ENCODE results near the gene ZNF557. TPM values are rescaled to one million over a fixed set of nuclear protein-coding genes. Genes with fewer than 3 reads are reported as not detected.

Gene ZNF557
- total RNA-seq, 1 donor from 2014 or later, result 13.7 TPM

DNA sequence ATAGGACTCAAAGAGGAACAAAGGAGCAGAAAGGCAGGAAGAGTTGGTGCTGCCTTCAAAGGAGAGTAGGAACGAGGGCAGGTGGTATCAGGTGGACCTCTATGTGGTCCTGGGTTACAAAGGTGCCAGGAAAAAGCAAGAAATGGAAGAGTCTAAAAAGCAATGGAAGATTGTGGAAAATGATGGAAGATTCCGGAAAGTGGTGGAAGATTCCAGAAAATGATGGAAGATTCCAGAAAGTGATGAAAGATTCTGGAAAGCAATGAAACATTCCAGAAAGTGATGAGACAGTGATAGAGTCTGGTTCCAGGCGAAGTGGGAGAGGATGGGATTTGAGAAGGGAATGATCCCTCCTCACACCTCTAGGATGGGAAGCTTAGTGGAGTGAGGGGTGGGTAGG lies 55.3 kb downstream of the ZNF557 start:
- H3K27ac Mint-ChIP-seq, result no peak overlapping the region
- no peak overlapping the region for H3K4me3 Mint-ChIP-seq
- TF ChIP-seq, protein P1, sequence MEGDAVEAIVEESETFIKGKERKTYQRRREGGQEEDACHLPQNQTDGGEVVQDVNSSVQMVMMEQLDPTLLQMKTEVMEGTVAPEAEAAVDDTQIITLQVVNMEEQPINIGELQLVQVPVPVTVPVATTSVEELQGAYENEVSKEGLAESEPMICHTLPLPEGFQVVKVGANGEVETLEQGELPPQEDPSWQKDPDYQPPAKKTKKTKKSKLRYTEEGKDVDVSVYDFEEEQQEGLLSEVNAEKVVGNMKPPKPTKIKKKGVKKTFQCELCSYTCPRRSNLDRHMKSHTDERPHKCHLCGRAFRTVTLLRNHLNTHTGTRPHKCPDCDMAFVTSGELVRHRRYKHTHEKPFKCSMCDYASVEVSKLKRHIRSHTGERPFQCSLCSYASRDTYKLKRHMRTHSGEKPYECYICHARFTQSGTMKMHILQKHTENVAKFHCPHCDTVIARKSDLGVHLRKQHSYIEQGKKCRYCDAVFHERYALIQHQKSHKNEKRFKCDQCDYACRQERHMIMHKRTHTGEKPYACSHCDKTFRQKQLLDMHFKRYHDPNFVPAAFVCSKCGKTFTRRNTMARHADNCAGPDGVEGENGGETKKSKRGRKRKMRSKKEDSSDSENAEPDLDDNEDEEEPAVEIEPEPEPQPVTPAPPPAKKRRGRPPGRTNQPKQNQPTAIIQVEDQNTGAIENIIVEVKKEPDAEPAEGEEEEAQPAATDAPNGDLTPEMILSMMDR (conservative IDR thresholded peaks at IDR 0.05), result no peak
- H3K36me3 Mint-ChIP-seq, result peaks cover 59% of the 10 kb centered on the region
- no peak for DNase-seq (ENCODE audit: extremely low spot score, unreplicated experiment)
- peaks cover 4% of the 10 kb centered on the region for H3K9me3 Mint-ChIP-seq
- H3K27me3 Mint-ChIP-seq, result no peaks in the 10 kb centered on the region
- no peaks in the 10 kb centered on the region for H3K4me1 Mint-ChIP-seq (ENCODE audit: unreplicated experiment)

DNA sequence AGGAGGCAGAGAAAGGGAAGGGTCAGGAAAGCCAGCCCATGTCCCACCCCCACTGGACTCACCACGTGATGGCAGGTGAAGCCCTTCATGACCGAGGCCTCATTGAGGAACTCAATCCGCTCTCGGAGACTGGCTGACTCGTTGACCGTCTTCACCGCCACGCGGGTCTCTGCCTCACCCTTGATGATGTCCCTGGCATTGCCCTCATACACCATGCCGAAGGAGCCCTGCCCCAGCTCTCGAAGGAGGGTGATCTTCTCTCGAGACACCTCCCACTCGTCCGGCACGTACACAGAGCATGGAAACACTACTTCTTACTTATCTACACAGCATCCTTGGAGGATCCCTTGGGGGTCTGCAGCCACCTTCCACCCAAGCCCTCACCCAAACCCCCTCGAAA lies 55.7 kb downstream of the ZNF557 start:
- H3K36me3 Mint-ChIP-seq, result peaks cover 59% of the 10 kb centered on the region
- H3K27me3 Mint-ChIP-seq, result no peaks in the 10 kb centered on the region
- no peak overlapping the region for H3K4me3 Mint-ChIP-seq
- H3K27ac Mint-ChIP-seq, result no peak overlapping the region
- DNase-seq (ENCODE audit: extremely low spot score, unreplicated experiment), result no peak
- TF ChIP-seq, protein P1 (conservative IDR thresholded peaks at IDR 0.05), result no peak
- H3K9me3 Mint-ChIP-seq, result peaks cover 4% of the 10 kb centered on the region
- no peaks in the 10 kb centered on the region for H3K4me1 Mint-ChIP-seq (ENCODE audit: unreplicated experiment)

DNA sequence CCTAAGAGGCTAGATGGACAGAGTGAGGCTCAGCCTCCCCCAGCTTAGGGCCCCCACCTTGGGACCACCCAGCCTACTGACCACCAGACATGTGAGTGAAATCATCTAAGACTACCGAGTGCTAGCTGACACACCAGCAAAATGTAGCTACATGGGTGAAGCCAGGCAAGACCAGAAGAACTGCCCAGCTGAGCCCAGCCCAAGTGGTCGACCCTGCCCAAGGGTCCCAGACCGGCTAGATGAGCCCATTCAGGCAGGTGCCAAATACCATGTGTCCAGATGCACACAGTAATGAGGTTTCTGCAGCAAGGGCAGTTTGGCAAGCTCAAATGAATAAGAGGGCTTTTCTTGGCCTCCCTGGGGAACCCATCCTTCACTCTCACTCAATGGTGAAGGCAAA lies 56.6 kb downstream of the ZNF557 start:
- no peaks in the 10 kb centered on the region for H3K27me3 Mint-ChIP-seq
- H3K4me1 Mint-ChIP-seq (ENCODE audit: unreplicated experiment), result no peaks in the 10 kb centered on the region
- peaks cover 4% of the 10 kb centered on the region for H3K9me3 Mint-ChIP-seq
- H3K27ac Mint-ChIP-seq, result no peak overlapping the region
- H3K36me3 Mint-ChIP-seq, result peaks cover 56% of the 10 kb centered on the region
- no peak overlapping the region for H3K4me3 Mint-ChIP-seq
- TF ChIP-seq, protein P1 (conservative IDR thresholded peaks at IDR 0.05), result no peak
- DNase-seq (ENCODE audit: extremely low spot score, unreplicated experiment), result no peak

DNA sequence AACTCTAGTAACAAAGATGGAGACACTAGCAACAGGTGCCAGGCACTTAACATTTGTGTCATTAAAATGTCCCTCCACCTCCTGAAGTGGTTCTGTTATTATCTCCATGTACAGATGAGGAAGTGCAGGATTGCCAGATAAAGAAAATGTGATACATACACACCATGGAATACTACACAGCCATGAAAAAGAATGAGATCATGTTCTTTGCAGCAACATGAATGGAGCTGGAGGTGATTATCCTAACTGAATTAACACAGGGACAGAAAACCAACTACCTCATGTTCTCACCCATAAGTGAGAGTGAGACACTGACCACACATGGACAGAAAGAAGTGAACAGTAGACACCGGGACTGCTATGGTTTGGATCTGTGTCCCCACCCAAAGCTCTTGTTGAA lies 60.5 kb downstream of the ZNF557 start:
- Mint-ChIP-seq H3K27ac (no peak overlapping the region), H3K4me1 (ENCODE audit: unreplicated experiment) (no peaks in the 10 kb centered on the region), H3K9me3 (no peaks in the 10 kb centered on the region), H3K4me3 (no peak overlapping the region), H3K27me3 (no peaks in the 10 kb centered on the region), H3K36me3 (peaks cover 43% of the 10 kb centered on the region)
- no peak for DNase-seq (ENCODE audit: extremely low spot score, unreplicated experiment)
- TF ChIP-seq, protein P1 (conservative IDR thresholded peaks at IDR 0.05), result no peak

DNA sequence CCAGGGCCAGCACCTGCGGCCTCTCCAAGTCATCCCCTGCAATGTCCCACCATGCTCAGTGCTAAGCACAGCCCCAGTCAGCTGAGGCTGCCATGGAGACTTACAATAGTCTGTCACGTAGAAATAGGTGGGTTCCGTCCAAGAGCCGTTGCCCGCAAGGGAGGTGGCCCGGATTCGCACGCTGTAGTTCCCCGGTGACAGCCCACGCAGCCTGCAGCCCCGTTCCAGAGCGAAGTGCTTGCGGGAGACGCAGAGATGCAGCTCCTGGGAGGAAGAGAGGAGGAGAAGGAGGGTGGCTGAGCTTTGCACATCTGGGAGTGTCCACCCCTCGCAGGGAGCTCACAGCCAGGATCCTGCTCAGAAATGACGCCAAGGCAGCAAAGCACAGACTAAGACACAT lies 62.6 kb downstream of the ZNF557 start:
- no peak for DNase-seq (ENCODE audit: extremely low spot score, unreplicated experiment)
- no peaks in the 10 kb centered on the region for H3K9me3 Mint-ChIP-seq
- no peak overlapping the region for H3K4me3 Mint-ChIP-seq
- peaks cover 30% of the 10 kb centered on the region for H3K36me3 Mint-ChIP-seq
- H3K27ac Mint-ChIP-seq, result no peak overlapping the region
- H3K27me3 Mint-ChIP-seq, result no peaks in the 10 kb centered on the region
- TF ChIP-seq, protein P1 (conservative IDR thresholded peaks at IDR 0.05), result no peak
- H3K4me1 Mint-ChIP-seq (ENCODE audit: unreplicated experiment), result no peaks in the 10 kb centered on the region

DNA sequence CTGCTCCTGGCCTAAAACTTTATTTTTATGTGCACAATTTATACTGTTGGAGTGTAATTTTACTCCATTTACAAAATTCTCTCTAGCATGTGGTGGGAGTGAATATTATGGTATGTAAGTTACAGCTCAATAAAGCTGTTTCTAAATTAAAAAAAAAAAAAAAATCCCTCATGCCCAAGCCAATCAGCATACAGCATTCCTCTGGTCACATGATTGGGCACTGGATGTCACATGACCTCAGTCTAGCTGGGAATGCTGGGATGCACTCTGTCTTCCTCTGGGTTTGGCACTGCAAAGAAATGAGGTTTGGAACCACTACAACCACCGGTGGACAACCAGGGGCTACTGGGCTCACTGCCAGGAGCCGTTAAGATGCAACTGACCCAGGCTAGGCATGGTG lies 67.6 kb downstream of the ZNF557 start:
- Mint-ChIP-seq H3K27me3 (no peaks in the 10 kb centered on the region), H3K4me3 (no peak overlapping the region), H3K36me3 (peaks cover 17% of the 10 kb centered on the region), H3K27ac (no peak overlapping the region), H3K4me1 (ENCODE audit: unreplicated experiment) (no peaks in the 10 kb centered on the region), H3K9me3 (no peaks in the 10 kb centered on the region)
- no peak for DNase-seq (ENCODE audit: extremely low spot score, unreplicated experiment)
- TF ChIP-seq, protein P1 (conservative IDR thresholded peaks at IDR 0.05), result no peak
